IPS-18a (cell line): ENCODE results near the gene RNF187.
"Not testable (repeated sequence)": the region's sequence is repeated elsewhere in the genome, so short reads cannot be mapped to it uniquely, and the experiment has no call there.

Experiments used
- H3K27ac ChIP-seq: one replicate; pipeline ENCODE4 v1.5.1; 2013; ENCODE audit warnings: low read length
- H3K27me3 ChIP-seq: one replicate; pipeline ENCODE4 v1.6.1; 2013; ENCODE audit warnings: mild to moderate bottlenecking, low read length; ENCODE audit not compliant: control insufficient read depth, insufficient read depth
- H3K36me3 ChIP-seq: one replicate; pipeline ENCODE4 v1.6.1; 2013; ENCODE audit warnings: low read depth, low read length; ENCODE audit not compliant: control insufficient read depth
- H3K4me1 ChIP-seq: one replicate; pipeline ENCODE4 v1.6.1; 2013; ENCODE audit warnings: low read depth, low read length; ENCODE audit not compliant: control insufficient read depth
- H3K4me3 ChIP-seq: one replicate; pipeline ENCODE4 v1.5.1; 2013; ENCODE audit warnings: low read length
- H3K9ac ChIP-seq: one replicate; pipeline ENCODE4 v1.6.1; 2013; ENCODE audit warnings: mild to moderate bottlenecking, low read length, moderate library complexity
- H3K9me3 ChIP-seq: one replicate; pipeline ENCODE4 v1.6.1; 2013; ENCODE audit warnings: low read depth, low read length; ENCODE audit not compliant: control insufficient read depth

The RNF187 gene

GRCh38 chr1:228462560-228462959 is 24.6 kb upstream of the RNF187 start:
- no peaks in the 10 kb centered on the region for H3K9me3 ChIP-seq
- peaks cover 7% of the 10 kb centered on the region for H3K4me1 ChIP-seq
- H3K36me3 ChIP-seq: no peaks in the 10 kb centered on the region
- H3K9ac ChIP-seq: no peak overlapping the region
- H3K27ac ChIP-seq: no peak overlapping the region
- H3K4me3 ChIP-seq: no peak overlapping the region
- H3K27me3 ChIP-seq: peaks cover 27% of the 10 kb centered on the region

- peaks cover 7% of the 10 kb centered on the region for H3K4me1 ChIP-seq
- no peak overlapping the region for H3K9ac ChIP-seq
- peaks cover 27% of the 10 kb centered on the region for H3K27me3 ChIP-seq
- H3K27ac ChIP-seq: no peak overlapping the region
- no peaks in the 10 kb centered on the region for H3K36me3 ChIP-seq
- H3K9me3 ChIP-seq: no peaks in the 10 kb centered on the region
- H3K4me3 ChIP-seq: peak overlapping the region; percentile 68
Measured at GRCh38 chr1:228463009-228463558, 24.1 kb upstream of the RNF187 start.

- H3K4me3 ChIP-seq: peak overlapping the region; percentile 68
- no peak overlapping the region for H3K27ac ChIP-seq
- H3K9ac ChIP-seq: peak overlapping the region; percentile 15
- no peaks in the 10 kb centered on the region for H3K9me3 ChIP-seq
- peaks cover 27% of the 10 kb centered on the region for H3K27me3 ChIP-seq
- peaks cover 7% of the 10 kb centered on the region for H3K4me1 ChIP-seq
- H3K36me3 ChIP-seq: no peaks in the 10 kb centered on the region
Measured at GRCh38 chr1:228463559-228464455, 23.4 kb upstream of the RNF187 start.

GRCh38 chr1:228464487-228464983 is 22.6 kb upstream of the RNF187 start:
- Histone ChIP-seq H3K9me3 (no peaks in the 10 kb centered on the region), H3K4me3 (peak overlapping the region; percentile 68), H3K36me3 (no peaks in the 10 kb centered on the region), H3K9ac (peak overlapping the region; percentile 64), H3K4me1 (peaks cover 7% of the 10 kb centered on the region), H3K27me3 (peaks cover 27% of the 10 kb centered on the region), H3K27ac (no peak overlapping the region)

- H3K27me3 ChIP-seq: peaks cover 27% of the 10 kb centered on the region
- H3K4me1 ChIP-seq: peaks cover 7% of the 10 kb centered on the region
- H3K27ac ChIP-seq: no peak overlapping the region
- peak overlapping the region; percentile 68 for H3K4me3 ChIP-seq
- peak overlapping the region; percentile 64 for H3K9ac ChIP-seq
- H3K36me3 ChIP-seq: no peaks in the 10 kb centered on the region
- H3K9me3 ChIP-seq: no peaks in the 10 kb centered on the region
Measured at GRCh38 chr1:228465141-228465540, 22.0 kb upstream of the RNF187 start.

DNA sequence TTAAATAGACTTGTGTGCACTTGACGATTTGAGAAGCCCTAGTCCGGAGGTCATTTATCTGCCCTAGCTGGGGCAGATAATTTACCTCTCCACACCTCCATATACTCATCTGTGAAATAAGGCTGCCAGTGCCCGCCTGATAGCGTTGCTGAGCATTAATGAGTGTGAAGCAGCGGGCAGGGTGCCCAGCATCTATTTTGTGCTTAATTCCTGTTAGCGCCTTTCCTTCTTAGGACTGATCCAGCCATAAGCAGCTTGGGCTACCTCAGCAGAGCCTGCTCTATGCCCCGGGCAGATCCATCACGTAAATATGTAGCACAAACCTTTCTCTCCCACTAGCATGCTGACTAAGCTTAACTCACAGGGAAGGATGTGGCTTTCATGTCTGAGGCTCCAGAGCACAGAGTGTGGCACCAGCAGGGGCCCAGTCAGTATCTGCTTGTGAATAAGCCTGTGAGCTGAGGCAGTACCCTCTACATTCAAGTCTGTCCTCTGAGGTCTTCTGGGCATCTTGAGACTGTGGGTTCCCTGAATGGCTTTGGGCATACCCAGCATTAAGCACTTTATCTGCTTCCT is 21.5 kb upstream of the RNF187 start:
- H3K27ac ChIP-seq: no peak overlapping the region
- peak overlapping the region; percentile 68 for H3K4me3 ChIP-seq
- H3K9me3 ChIP-seq: no peaks in the 10 kb centered on the region
- H3K36me3 ChIP-seq: no peaks in the 10 kb centered on the region
- no peak overlapping the region for H3K9ac ChIP-seq
- H3K27me3 ChIP-seq: peaks cover 27% of the 10 kb centered on the region
- peaks cover 7% of the 10 kb centered on the region for H3K4me1 ChIP-seq

DNA sequence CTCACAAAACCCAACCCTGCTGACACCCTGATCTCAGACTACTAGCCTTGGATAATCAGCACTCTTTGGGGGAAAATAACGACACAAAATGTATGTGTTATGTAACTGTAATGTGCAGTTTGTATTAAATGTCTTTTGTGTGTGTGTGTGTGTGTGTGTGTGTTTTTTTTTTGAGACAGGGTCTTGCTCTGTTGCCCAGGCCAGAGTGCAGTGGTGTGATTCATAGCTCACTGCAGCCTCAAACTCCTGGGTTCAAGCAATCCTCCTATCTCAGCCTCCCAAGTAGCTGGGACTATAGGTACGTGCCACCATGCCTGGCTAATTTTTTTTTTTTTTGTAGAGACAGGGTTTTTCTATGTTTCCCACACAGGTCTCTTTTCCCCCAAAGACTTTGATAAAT is 19.0 kb upstream of the RNF187 start:
- peaks cover 26% of the 10 kb centered on the region for H3K27me3 ChIP-seq
- not testable (repeated sequence) for H3K36me3 ChIP-seq, H3K9me3 ChIP-seq, H3K9ac ChIP-seq, H3K27ac ChIP-seq, H3K4me3 ChIP-seq
- H3K4me1 ChIP-seq: peaks cover 12% of the 10 kb centered on the region

- Histone ChIP-seq H3K9ac (no peak overlapping the region), H3K4me3 (no peak overlapping the region), H3K27me3 (peaks cover 26% of the 10 kb centered on the region)
Measured at GRCh38 chr1:228469413-228470162, 17.6 kb upstream of the RNF187 start.

GRCh38 chr1:228471154-228471761 is 15.9 kb upstream of the RNF187 start:
- Histone ChIP-seq H3K4me1 (peaks cover 16% of the 10 kb centered on the region), H3K9ac (no peak overlapping the region), H3K4me3 (no peak overlapping the region), H3K36me3 (no peaks in the 10 kb centered on the region), H3K9me3 (no peaks in the 10 kb centered on the region), H3K27ac (no peak overlapping the region), H3K27me3 (peaks cover 14% of the 10 kb centered on the region)

More at GRCh38 chr1:228469413-228470162, 17.6 kb upstream of the RNF187 start:
- H3K4me1 ChIP-seq: peaks cover 9% of the 10 kb centered on the region
- H3K27ac ChIP-seq: no peak overlapping the region
- H3K36me3 ChIP-seq: no peaks in the 10 kb centered on the region
- H3K9me3 ChIP-seq: no peaks in the 10 kb centered on the region

DNA sequence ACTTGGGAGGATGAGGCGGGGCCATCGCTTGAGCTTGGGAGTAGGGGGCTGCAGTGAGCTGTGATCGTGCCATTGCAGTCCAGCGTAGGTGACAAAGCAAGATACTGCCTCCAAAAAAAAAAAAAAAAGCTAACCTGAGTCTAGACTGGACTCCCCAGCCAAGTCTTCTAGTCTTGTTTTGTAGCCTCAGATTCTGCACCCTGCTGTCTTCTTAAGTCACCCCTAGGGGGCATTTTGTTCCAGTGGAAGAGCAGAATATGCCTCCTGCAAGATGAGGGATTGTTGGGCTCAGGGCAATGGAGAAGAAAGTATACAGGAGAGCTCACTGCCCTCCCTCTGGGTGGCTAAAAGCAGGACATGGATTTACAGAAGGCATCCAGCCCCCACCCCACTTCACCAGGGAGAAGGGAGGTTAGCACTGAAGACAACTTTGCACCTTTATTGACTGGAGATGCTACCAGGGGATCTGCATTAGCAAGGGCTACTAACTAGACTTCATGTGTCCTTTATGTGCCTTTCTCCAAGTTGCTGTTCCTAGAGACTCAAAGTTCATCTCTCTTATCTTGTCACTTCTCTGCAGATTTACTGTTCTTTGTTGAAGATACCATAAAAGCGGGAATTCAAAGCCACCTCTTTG is 15.3 kb upstream of the RNF187 start:
- H3K4me1 ChIP-seq: peaks cover 16% of the 10 kb centered on the region
- no peaks in the 10 kb centered on the region for H3K36me3 ChIP-seq
- H3K9ac ChIP-seq: no peak overlapping the region
- no peaks in the 10 kb centered on the region for H3K9me3 ChIP-seq
- H3K27me3 ChIP-seq: peaks cover 8% of the 10 kb centered on the region
- no peak overlapping the region for H3K4me3 ChIP-seq
- H3K27ac ChIP-seq: no peak overlapping the region
